ENCODE results near the gene GPD2. TPM values are rescaled to one million over a fixed set of nuclear protein-coding genes. Genes with fewer than 3 reads are reported as not detected.

The GPD2 gene
- total RNA-seq, 6 experiments from 2014 or later: 44.4 to 69.8 (median 55.7) TPM

GRCh38 chr2:156541229-156541628, 105.0 kb downstream of the GPD2 start:
- DNase-seq: no peak
- H3K36me3 Mint-ChIP-seq (ENCODE audit: low read depth): peaks cover 5% of the 10 kb centered on the region; the same call in 1 of the 2 replicates
- no peaks in the 10 kb centered on the region; the same call in 1 of the 2 replicates for H3K27me3 Mint-ChIP-seq (ENCODE audit: insufficient read depth)
- peak overlapping the region; percentile 72 for H3K4me3 Mint-ChIP-seq
- no peaks in the 10 kb centered on the region for H3K9me3 Mint-ChIP-seq
- peaks cover 65% of the 10 kb centered on the region for H3K4me1 Mint-ChIP-seq (ENCODE audit: low read depth)
- peak overlapping the region; percentile 67 for H3K27ac Mint-ChIP-seq
- TF ChIP-seq CTCF (IDR thresholded peaks at IDR 0.05): no peak

- TF ChIP-seq CTCF (IDR thresholded peaks at IDR 0.05): no peak
- H3K4me3 Mint-ChIP-seq: peak overlapping the region; percentile 72
- no peaks in the 10 kb centered on the region; the same call in 1 of the 2 replicates for H3K27me3 Mint-ChIP-seq (ENCODE audit: insufficient read depth)
- peaks cover 60% of the 10 kb centered on the region for H3K4me1 Mint-ChIP-seq (ENCODE audit: low read depth)
- peaks cover 5% of the 10 kb centered on the region; the same call in 1 of the 2 replicates for H3K36me3 Mint-ChIP-seq (ENCODE audit: low read depth)
- no peaks in the 10 kb centered on the region for H3K9me3 Mint-ChIP-seq
- DNase-seq: no peak
- H3K27ac Mint-ChIP-seq: peak overlapping the region; percentile 67
Measured at GRCh38 chr2:156541706-156542105, 105.5 kb downstream of the GPD2 start.

- H3K36me3 Mint-ChIP-seq (ENCODE audit: low read depth): peaks cover 3% of the 10 kb centered on the region; the same call in 1 of the 2 replicates
- no peaks in the 10 kb centered on the region for H3K4me1 Mint-ChIP-seq (ENCODE audit: low read depth)
- no peaks in the 10 kb centered on the region for H3K9me3 Mint-ChIP-seq
- DNase-seq: no peak
- no peak for TF ChIP-seq CTCF (IDR thresholded peaks at IDR 0.05)
- no peak overlapping the region for H3K27ac Mint-ChIP-seq
- H3K27me3 Mint-ChIP-seq (ENCODE audit: insufficient read depth): no peaks in the 10 kb centered on the region; the same call in 1 of the 2 replicates
- H3K4me3 Mint-ChIP-seq: no peak overlapping the region
Measured at GRCh38 chr2:156548413-156548812, 112.2 kb downstream of the GPD2 start.

GRCh38 chr2:156553714-156554442, 117.7 kb downstream of the GPD2 start:
- Mint-ChIP-seq H3K27me3 (ENCODE audit: insufficient read depth) (no peaks in the 10 kb centered on the region), H3K36me3 (ENCODE audit: low read depth) (peaks cover 11% of the 10 kb centered on the region), H3K9me3 (no peaks in the 10 kb centered on the region), H3K4me3 (no peak overlapping the region), H3K4me1 (ENCODE audit: low read depth) (no peaks in the 10 kb centered on the region), H3K27ac (no peak overlapping the region)
- DNase-seq: no peak
- TF ChIP-seq CTCF (IDR thresholded peaks at IDR 0.05): no peak

- no peak for DNase-seq
- Mint-ChIP-seq H3K27me3 (ENCODE audit: insufficient read depth) (no peaks in the 10 kb centered on the region; the same call in 1 of the 2 replicates), H3K4me1 (ENCODE audit: low read depth) (peaks cover 28% of the 10 kb centered on the region), H3K9me3 (no peaks in the 10 kb centered on the region), H3K27ac (no peak overlapping the region), H3K36me3 (ENCODE audit: low read depth) (peaks cover 11% of the 10 kb centered on the region), H3K4me3 (no peak overlapping the region)
- TF ChIP-seq CTCF (IDR thresholded peaks at IDR 0.05): no peak
Measured at GRCh38 chr2:156561326-156561725, 125.1 kb downstream of the GPD2 start.

All from HFFc6 (cell line).